ENCODE results near the gene LRRC23. TPM values are rescaled to one million over a fixed set of nuclear protein-coding genes. Genes with fewer than 3 reads are reported as not detected.

LRRC23 gene
- total and polyA plus RNA-seq, 4 experiments from 2014 or later, result 4.1 to 9.1 (median 6.2) TPM

DNA sequence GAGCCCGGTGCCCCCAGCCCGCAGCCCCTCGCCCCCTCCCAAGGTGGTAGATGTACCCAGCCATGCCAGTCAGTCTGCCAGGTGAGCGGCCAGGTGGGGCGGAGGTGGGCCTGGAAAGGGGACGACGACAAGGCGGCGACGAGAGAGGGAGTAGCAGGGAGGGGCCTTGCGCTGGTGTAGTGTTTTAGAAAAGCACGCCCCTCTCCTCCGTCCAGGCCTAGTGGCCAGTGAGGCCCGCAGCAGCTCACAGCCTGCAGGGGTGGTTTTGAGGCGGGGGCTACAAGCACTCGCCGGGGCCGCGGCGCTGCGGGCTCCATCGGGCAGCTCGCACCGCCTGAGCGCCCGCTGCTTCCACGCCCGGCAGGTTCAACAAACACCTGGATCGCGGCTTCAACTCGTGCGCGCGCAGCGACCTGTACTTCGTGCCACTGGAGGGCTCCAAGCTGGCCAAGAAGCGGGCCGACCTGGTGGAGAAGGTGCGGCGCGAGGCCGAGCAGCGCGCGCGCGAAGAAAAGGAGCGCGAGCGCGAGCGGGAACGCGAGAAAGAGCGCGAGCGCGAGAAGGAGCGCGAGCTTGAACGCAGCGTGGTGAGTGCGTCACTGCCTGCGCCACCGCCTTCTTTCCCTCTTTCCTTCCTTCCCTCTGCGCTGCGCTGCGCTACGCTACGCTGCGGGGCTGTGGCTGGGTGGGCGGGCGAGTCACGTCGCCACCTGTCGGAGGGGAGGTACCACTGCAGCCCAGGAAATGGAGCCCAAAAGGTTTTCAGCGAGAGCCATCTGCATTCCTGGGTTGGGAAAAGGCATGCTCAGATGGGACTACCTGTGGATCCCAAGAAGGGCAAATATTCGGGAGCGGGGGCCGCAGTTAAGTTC lies 33.1 kb downstream of the LRRC23 start:
- H3K27ac Mint-ChIP-seq, result peak overlapping the region; percentile 93 to 99 (median 94)
- Histone ChIP-seq H3K27me3 (ENCODE audit: insufficient read depth, low read length) (no peaks in the 10 kb centered on the region), H3K9me3 (ENCODE audit: control insufficient read depth in 1 of 2, low read length in 2 of 2) (no peaks in the 10 kb centered on the region), H3K4me3 (ENCODE audit: low read length in 2 of 2) (peak overlapping the region; percentile 47 to 82), H3K27ac (ENCODE audit: low read depth, low read length) (peak overlapping the region; percentile 95), H3K4me1 (ENCODE audit: insufficient read depth, low read length) (peaks cover 29% of the 10 kb centered on the region), H3K36me3 (ENCODE audit: insufficient read depth, low read length) (peaks cover 6% of the 10 kb centered on the region)
- DNase-seq, result peak; percentile 92 to 96 (median 95)
- H3K4me1 Mint-ChIP-seq, result peaks cover 19 to 48% (median 35%) of the 10 kb centered on the region in 4 donors
- intact Hi-C loops (cut with micrococcal nuclease), result loop anchor here (1.0 kb wide), 3 partner anchors 13 to 68 kb away; partner anchors contain the start of genes EMG1 and PHB2
- no peaks in the 10 kb centered on the region for H3K27me3 Mint-ChIP-seq
- peak overlapping the region; percentile 80 to 88 (median 84) for H3K4me3 Mint-ChIP-seq
- ChIA-PET POLR2A (ENCODE audit: partially characterized antibody) (interaction anchor here (0.8 to 22.1 kb wide), 25 partner anchors 9 to 703 kb away, joined by 3 to 1807 read pairs (median 12); partner anchors contain the start of genes ATN1, C12orf57, C1RL and CDCA3), CTCF (ENCODE audit: partially characterized antibody) (interaction anchor here (0.6 to 18.5 kb wide), 21 partner anchors 9 to 213 kb away, joined by 3 to 774 read pairs (median 5); partner anchors contain the start of genes COPS7A, LPCAT3, SPSB2 and USP5)
- H3K36me3 Mint-ChIP-seq, result peaks cover 6 to 32% of the 10 kb centered on the region in 2 donors
- peaks cover 0 to 2% (median 0%) of the 10 kb centered on the region in 8 donors for H3K9me3 Mint-ChIP-seq

DNA sequence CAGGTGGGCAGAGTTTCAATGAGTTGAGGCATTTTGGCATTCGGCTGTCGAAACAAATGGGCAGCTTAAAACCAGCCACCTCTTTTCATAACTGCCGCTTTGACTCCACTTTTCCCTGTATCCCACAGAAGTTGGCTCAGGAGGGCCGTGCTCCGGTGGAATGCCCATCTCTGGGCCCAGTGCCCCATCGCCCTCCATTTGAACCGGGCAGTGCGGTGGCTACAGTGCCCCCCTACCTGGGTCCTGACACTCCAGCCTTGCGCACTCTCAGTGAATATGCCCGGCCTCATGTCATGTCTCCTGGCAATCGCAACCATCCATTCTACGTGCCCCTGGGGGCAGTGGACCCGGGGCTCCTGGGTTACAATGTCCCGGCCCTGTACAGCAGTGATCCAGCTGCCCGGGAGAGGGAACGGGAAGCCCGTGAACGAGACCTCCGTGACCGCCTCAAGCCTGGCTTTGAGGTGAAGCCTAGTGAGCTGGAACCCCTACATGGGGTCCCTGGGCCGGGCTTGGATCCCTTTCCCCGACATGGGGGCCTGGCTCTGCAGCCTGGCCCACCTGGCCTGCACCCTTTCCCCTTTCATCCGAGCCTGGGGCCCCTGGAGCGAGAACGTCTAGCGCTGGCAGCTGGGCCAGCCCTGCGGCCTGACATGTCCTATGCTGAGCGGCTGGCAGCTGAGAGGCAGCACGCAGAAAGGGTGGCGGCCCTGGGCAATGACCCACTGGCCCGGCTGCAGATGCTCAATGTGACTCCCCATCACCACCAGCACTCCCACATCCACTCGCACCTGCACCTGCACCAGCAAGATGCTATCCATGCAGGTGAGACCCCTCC lies 34.0 kb downstream of the LRRC23 start:
- Histone ChIP-seq H3K36me3 (ENCODE audit: insufficient read depth, low read length) (peaks cover 6% of the 10 kb centered on the region), H3K9me3 (ENCODE audit: control insufficient read depth in 1 of 2, low read length in 2 of 2) (no peaks in the 10 kb centered on the region), H3K27me3 (ENCODE audit: insufficient read depth, low read length) (no peaks in the 10 kb centered on the region), H3K4me3 (ENCODE audit: low read length in 2 of 2) (no peak overlapping the region), H3K4me1 (ENCODE audit: insufficient read depth, low read length) (peaks cover 33% of the 10 kb centered on the region), H3K27ac (ENCODE audit: low read depth, low read length) (peak overlapping the region; percentile 95)
- H3K27me3 Mint-ChIP-seq, result no peaks in the 10 kb centered on the region
- peaks cover 0 to 4% (median 0%) of the 10 kb centered on the region in 8 donors for H3K9me3 Mint-ChIP-seq
- peak in 1 of 5 donors; percentile 48 for DNase-seq
- peak overlapping the region in 3 of 8 donors; percentile 13 to 87 (median 80) for H3K4me3 Mint-ChIP-seq
- POLR2A ChIA-PET (ENCODE audit: partially characterized antibody), result interaction anchor here (0.8 to 22.1 kb wide), 25 partner anchors 8 to 702 kb away, joined by 3 to 1807 read pairs (median 12); partner anchors contain the start of genes ATN1, C12orf57, C1RL and CDCA3
- H3K36me3 Mint-ChIP-seq, result peaks cover 6 to 30% of the 10 kb centered on the region in 2 donors
- peak overlapping the region; percentile 93 to 99 (median 94) for H3K27ac Mint-ChIP-seq
- CTCF ChIA-PET (ENCODE audit: partially characterized antibody), result interaction anchor here (0.6 to 18.5 kb wide), 16 partner anchors 8 to 214 kb away, joined by 3 to 774 read pairs (median 6); partner anchors contain the start of genes COPS7A, LPCAT3 and SPSB2
- intact Hi-C loops (cut with micrococcal nuclease), result loop anchor here (1.0 kb wide), 3 partner anchors 14 to 69 kb away; partner anchors contain the start of genes EMG1 and PHB2
- peaks cover 17 to 52% (median 39%) of the 10 kb centered on the region in 4 donors for H3K4me1 Mint-ChIP-seq

DNA sequence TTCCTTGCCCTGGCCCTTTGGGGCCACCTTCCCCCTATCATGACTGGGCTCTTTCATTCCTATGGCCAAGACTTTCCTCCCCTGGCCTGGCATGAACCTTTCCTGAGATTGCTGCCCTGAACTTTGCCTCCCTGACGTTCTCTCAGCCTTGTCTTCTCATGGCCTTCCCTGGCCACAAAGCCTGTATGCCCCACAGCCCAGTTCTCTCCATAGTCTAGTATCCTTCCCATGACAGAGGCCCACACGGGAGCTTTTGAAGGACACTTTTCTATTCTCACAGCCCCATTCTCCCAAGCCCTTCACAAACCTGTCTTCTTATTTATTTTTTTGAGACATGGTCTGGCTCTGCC lies 34.5 kb downstream of the LRRC23 start:
- Mint-ChIP-seq H3K36me3 (peaks cover 6 to 32% of the 10 kb centered on the region in 2 donors), H3K9me3 (peaks cover 0 to 7% (median 0%) of the 10 kb centered on the region in 8 donors), H3K27ac (peak overlapping the region in 6 of 7 donors; percentile 48 to 91 (median 82)), H3K27me3 (no peaks in the 10 kb centered on the region), H3K4me3 (peak overlapping the region in 6 of 8 donors; percentile 4 to 66 (median 23)), H3K4me1 (peaks cover 14 to 53% (median 40%) of the 10 kb centered on the region in 4 donors)
- Histone ChIP-seq H3K36me3 (ENCODE audit: insufficient read depth, low read length) (peaks cover 5% of the 10 kb centered on the region), H3K4me1 (ENCODE audit: insufficient read depth, low read length) (peaks cover 36% of the 10 kb centered on the region), H3K27me3 (ENCODE audit: insufficient read depth, low read length) (no peaks in the 10 kb centered on the region), H3K4me3 (ENCODE audit: low read length in 2 of 2) (no peak overlapping the region), H3K9me3 (ENCODE audit: control insufficient read depth in 1 of 2, low read length in 2 of 2) (no peaks in the 10 kb centered on the region), H3K27ac (ENCODE audit: low read depth, low read length) (no peak overlapping the region)
- CTCF ChIA-PET (ENCODE audit: partially characterized antibody), result interaction anchor here (1.1 to 18.5 kb wide), 9 partner anchors 8 to 169 kb away, joined by 3 to 774 read pairs (median 17); partner anchors contain the start of genes CDCA3, LPCAT3 and SPSB2
- DNase-seq, result no peak
- POLR2A ChIA-PET (ENCODE audit: partially characterized antibody), result interaction anchor here (1.1 to 22.1 kb wide), 8 partner anchors 8 to 250 kb away, joined by 4 to 1807 read pairs (median 35); partner anchors contain the start of genes ATN1, C12orf57, LPCAT3 and PTPN6
- intact Hi-C loops (cut with micrococcal nuclease), result no loop called here

DNA sequence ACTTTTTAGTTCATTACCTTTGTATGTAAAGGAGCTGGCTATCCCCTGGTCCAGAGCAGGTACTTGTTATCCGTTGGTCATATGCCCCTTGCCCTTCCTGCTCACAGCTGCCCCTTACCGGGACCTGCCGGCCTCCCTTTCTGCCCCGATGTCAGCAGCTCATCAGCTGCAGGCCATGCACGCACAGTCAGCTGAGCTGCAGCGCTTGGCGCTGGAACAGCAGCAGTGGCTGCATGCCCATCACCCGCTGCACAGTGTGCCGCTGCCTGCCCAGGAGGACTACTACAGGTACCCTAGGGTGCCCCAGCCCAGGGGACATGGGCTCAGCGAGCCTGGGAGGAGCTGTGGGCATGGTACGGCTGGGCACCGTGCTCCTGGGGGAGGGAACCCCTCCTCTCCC lies 36.6 kb downstream of the LRRC23 start:
- Mint-ChIP-seq H3K27ac (peak overlapping the region in 4 of 7 donors; percentile 32 to 98 (median 76)), H3K9me3 (peaks cover 0 to 10% (median 0%) of the 10 kb centered on the region in 8 donors), H3K4me3 (no peak overlapping the region), H3K4me1 (peaks cover 28 to 65% (median 47%) of the 10 kb centered on the region in 4 donors), H3K27me3 (no peaks in the 10 kb centered on the region), H3K36me3 (peaks cover 0 to 26% of the 10 kb centered on the region in 2 donors)
- DNase-seq, result no peak
- Histone ChIP-seq H3K27me3 (ENCODE audit: insufficient read depth, low read length) (no peaks in the 10 kb centered on the region), H3K36me3 (ENCODE audit: insufficient read depth, low read length) (no peaks in the 10 kb centered on the region), H3K9me3 (ENCODE audit: control insufficient read depth in 1 of 2, low read length in 2 of 2) (no peaks in the 10 kb centered on the region), H3K27ac (ENCODE audit: low read depth, low read length) (no peak overlapping the region), H3K4me1 (ENCODE audit: insufficient read depth, low read length) (peaks cover 47% of the 10 kb centered on the region), H3K4me3 (ENCODE audit: low read length in 2 of 2) (no peak overlapping the region)
- intact Hi-C loops (cut with micrococcal nuclease), result no loop called here
- CTCF ChIA-PET (ENCODE audit: partially characterized antibody), result interaction anchor here (1.2 to 18.5 kb wide), 4 partner anchors 8 to 70 kb away, joined by 3 to 774 read pairs (median 66); partner anchors contain the start of gene SPSB2
- POLR2A ChIA-PET (ENCODE audit: partially characterized antibody), result interaction anchor here (1.0 to 22.1 kb wide), 6 partner anchors 10 to 167 kb away, joined by 3 to 1807 read pairs (median 46); partner anchors contain the start of genes ATN1, ENO2 and SPSB2

GRCh38 chr12:6941782-6942181 lies 37.2 kb downstream of the LRRC23 start:
- POLR2A ChIA-PET (ENCODE audit: partially characterized antibody), result interaction anchor here (1.0 to 22.1 kb wide), 7 partner anchors 10 to 167 kb away, joined by 3 to 1807 read pairs (median 50); partner anchors contain the start of genes ATN1, EMG1, ENO2 and PHB2
- Histone ChIP-seq H3K9me3 (ENCODE audit: control insufficient read depth in 1 of 2, low read length in 2 of 2) (no peaks in the 10 kb centered on the region), H3K36me3 (ENCODE audit: insufficient read depth, low read length) (no peaks in the 10 kb centered on the region), H3K27ac (ENCODE audit: low read depth, low read length) (no peak overlapping the region), H3K4me3 (ENCODE audit: low read length in 2 of 2) (no peak overlapping the region), H3K27me3 (ENCODE audit: insufficient read depth, low read length) (no peaks in the 10 kb centered on the region), H3K4me1 (ENCODE audit: insufficient read depth, low read length) (peaks cover 47% of the 10 kb centered on the region)
- CTCF ChIA-PET (ENCODE audit: partially characterized antibody), result interaction anchor here (4.7 to 18.5 kb wide), 3 partner anchors 17 to 71 kb away, joined by 54 to 774 read pairs (median 77); partner anchors contain the start of gene SPSB2
- no peaks in the 10 kb centered on the region for H3K27me3 Mint-ChIP-seq
- peaks cover 0 to 22% of the 10 kb centered on the region in 2 donors for H3K36me3 Mint-ChIP-seq
- DNase-seq, result no peak
- H3K4me3 Mint-ChIP-seq, result no peak overlapping the region
- H3K27ac Mint-ChIP-seq, result peak overlapping the region in 1 of 7 donors; percentile 98
- peaks cover 25 to 65% (median 46%) of the 10 kb centered on the region in 4 donors for H3K4me1 Mint-ChIP-seq
- peaks cover 0 to 8% (median 0%) of the 10 kb centered on the region in 8 donors for H3K9me3 Mint-ChIP-seq
- intact Hi-C loops (cut with micrococcal nuclease), result no loop called here

DNA sequence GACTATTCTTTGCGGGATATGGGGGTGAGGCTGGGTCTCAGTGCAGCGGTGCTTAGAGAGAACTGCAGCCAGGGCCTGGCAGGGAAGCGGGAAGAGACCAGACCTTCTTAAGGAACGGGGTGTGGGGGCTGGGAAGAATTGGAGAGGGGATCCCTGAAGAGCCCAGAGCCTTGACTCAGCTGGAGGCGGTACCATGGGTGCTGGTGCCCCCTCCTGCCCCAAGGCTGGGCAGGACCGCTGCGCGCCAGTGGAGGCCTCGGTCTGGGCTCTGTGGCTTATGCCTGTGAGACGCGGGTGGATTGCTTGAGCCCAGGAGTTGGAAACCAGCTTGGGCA lies 37.7 kb downstream of the LRRC23 start:
- Mint-ChIP-seq H3K4me1 (peaks cover 27 to 68% (median 49%) of the 10 kb centered on the region in 4 donors), H3K27ac (peak overlapping the region; percentile 89 to 100 (median 98))

More for the DNA sequence above, 37.7 kb downstream of the LRRC23 start:
- Histone ChIP-seq H3K9me3 (ENCODE audit: control insufficient read depth in 1 of 2, low read length in 2 of 2) (no peaks in the 10 kb centered on the region), H3K4me3 (ENCODE audit: low read length in 2 of 2) (no peak overlapping the region), H3K4me1 (ENCODE audit: insufficient read depth, low read length) (peaks cover 49% of the 10 kb centered on the region), H3K27ac (ENCODE audit: low read depth, low read length) (no peak overlapping the region), H3K36me3 (ENCODE audit: insufficient read depth, low read length) (no peaks in the 10 kb centered on the region), H3K27me3 (ENCODE audit: insufficient read depth, low read length) (no peaks in the 10 kb centered on the region)
- peaks cover 0 to 22% of the 10 kb centered on the region in 2 donors for H3K36me3 Mint-ChIP-seq
- ChIA-PET POLR2A (ENCODE audit: partially characterized antibody) (interaction anchor here (0.8 to 22.1 kb wide), 11 partner anchors 10 to 170 kb away, joined by 3 to 1807 read pairs (median 51); partner anchors contain the start of genes ATN1, CDCA3, EMG1 and ENO2), CTCF (ENCODE audit: partially characterized antibody) (interaction anchor here (0.6 to 18.5 kb wide), 5 partner anchors 10 to 73 kb away, joined by 3 to 774 read pairs (median 32); partner anchors contain the start of gene SPSB2)
- H3K27me3 Mint-ChIP-seq, result no peaks in the 10 kb centered on the region
- H3K4me3 Mint-ChIP-seq, result peak overlapping the region in 6 of 8 donors; percentile 17 to 67 (median 40)
- DNase-seq, result no peak
- intact Hi-C loops (cut with micrococcal nuclease), result no loop called here
- H3K9me3 Mint-ChIP-seq, result peaks cover 0 to 8% (median 0%) of the 10 kb centered on the region in 8 donors
